Hepatocyte (in vitro differentiated cells): ENCODE measurements around the gene RPP25L. TPM values are rescaled to one million over a fixed set of nuclear protein-coding genes. Genes with fewer than 3 reads are reported as not detected.
"Not testable (repeated sequence)": the region's sequence is repeated elsewhere in the genome, so short reads cannot be mapped to it uniquely, and the experiment has no call there.

Source experiments
- DNase-seq: peaks from one replicate; pipeline ENCODE4 v3.0.0-alpha.2; 2016; ENCODE audit warnings: low spot score
- H2AFZ ChIP-seq: fragments of 200-600 bp; sonication (generic); 2 replicates; pipeline ENCODE4 v1.6.0; 2016; ENCODE audit warnings: antibody characterized with exemption, mild to moderate bottlenecking
- H3K27ac ChIP-seq: fragments of 200-600 bp; sonication (generic); 2 replicates; pipeline ENCODE4 v1.5.1; 2016; ENCODE audit warnings: mild to moderate bottlenecking
- H3K27me3 ChIP-seq: fragments of 200-600 bp; sonication (generic); 2 replicates; pipeline ENCODE4 v1.6.1; 2016
- H3K36me3 ChIP-seq: fragments of 200-600 bp; sonication (generic); replicated peaks from 2 replicates; pipeline ENCODE4 v1.5.1; 2016; ENCODE audit warnings: low read depth; ENCODE audit not compliant: insufficient read depth
- H3K4me1 ChIP-seq: fragments of 200-600 bp; sonication (generic); 2 replicates; pipeline ENCODE4 v1.5.1; 2016; ENCODE audit warnings: mild to moderate bottlenecking, moderate library complexity; ENCODE audit not compliant: insufficient read depth
- H3K4me2 ChIP-seq: fragments of 200-600 bp; sonication (generic); 2 replicates; pipeline ENCODE4 v1.6.0; 2016
- H3K4me3 ChIP-seq: fragments of 200-600 bp; sonication (generic); 2 replicates; pipeline ENCODE4 v1.5.1; 2016; ENCODE audit warnings: mild to moderate bottlenecking
- H3K79me2 ChIP-seq: fragments of 200-600 bp; sonication (generic); 2 replicates; pipeline ENCODE4 v1.6.0; 2017; ENCODE audit warnings: mild to moderate bottlenecking
- H3K9me2 ChIP-seq: fragments of 200-600 bp; sonication (generic); replicated peaks from 2 replicates; pipeline ENCODE4 v1.6.0; 2017; ENCODE audit warnings: mild to moderate bottlenecking; ENCODE audit not compliant: insufficient read depth
- H3K9me3 ChIP-seq: fragments of 200-600 bp; sonication (generic); 2 replicates; pipeline ENCODE4 v1.5.1; 2016; ENCODE audit warnings: low read depth, mild to moderate bottlenecking
- H4K20me1 ChIP-seq: fragments of 200-600 bp; sonication (generic); 2 replicates; pipeline ENCODE4 v1.6.0; 2016; ENCODE audit warnings: mild to moderate bottlenecking; ENCODE audit not compliant: insufficient read depth, poor library complexity, severe bottlenecking
- CTCF ChIP-seq: fragments of 200-600 bp; sonication (generic); IDR thresholded peaks from 2 replicates; pipeline ENCODE4 v1.5.1; 2016; ENCODE audit warnings: antibody characterized with exemption, mild to moderate bottlenecking; ENCODE audit not compliant: poor library complexity
- EZH2 ChIP-seq: fragments of 200-600 bp; sonication (generic); IDR thresholded peaks from 2 replicates; pipeline ENCODE4 v1.6.1; 2016; ENCODE audit warnings: antibody characterized with exemption, mild to moderate bottlenecking, borderline replicate concordance
- EZH2phosphoT487 ChIP-seq: fragments of 200-600 bp; sonication (generic); IDR thresholded peaks from one replicate; pipeline ENCODE4 v1.6.1; 2018; ENCODE audit warnings: antibody characterized with exemption, mild to moderate bottlenecking, low read depth, moderate library complexity; ENCODE audit not compliant: unreplicated experiment, severe bottlenecking
- WGBS: methylation state at CpG from one replicate; pipeline ENCODE4 v1.1.6; 2016; ENCODE audit warnings: low lambda C conversion rate; ENCODE audit errors: missing lambda C conversion rate; 5-methylcytosine and 5-hydroxymethylcytosine counted together
- polyA plus RNA-seq: library from polyadenylated mRNA; unstranded; fragments of >200 nt; fragmentation: Nextera tagmentation; extraction: Ambion mirVana; gene quantifications from 2 replicates; pipeline ENCODE4 v1.2.1, GENCODE V29; 2016
- total RNA-seq: library from RNA; depleted of rRNA; stranded (reverse); fragments of >200 nt; gene quantifications from 2 replicates; pipeline ENCODE4 v1.2.3, GENCODE V29; 2014

RPP25L gene
- total and polyA plus RNA-seq, 2 experiments from 2014 or later: 30.0 to 35.7 TPM

GRCh38 chr9:34646211-34647083, 34.5 kb upstream of the RPP25L start, which contains the start of gene GALT:
Gene GALT, plus strand, starts transcription at chr9:34646675. Its CDS starts 30 bp downstream, at chr9:34646705.
- Histone ChIP-seq H3K27ac (peak within 1 kb of the TSS; percentile 78), H3K79me2 (peaks cover 26% of the 10 kb centered on the region), H3K9me2 (no peaks in the 10 kb centered on the region), H3K4me3 (peak within 1 kb of the TSS; percentile 38), H3K4me1 (peaks cover 26% of the 10 kb centered on the region), H3K36me3 (no peaks in the 10 kb centered on the region), H4K20me1 (no peaks in the 10 kb centered on the region), H3K9me3 (no peaks in the 10 kb centered on the region), H3K4me2 (peak within 1 kb of the TSS; percentile 97), H3K27me3 (no peaks in the 10 kb centered on the region), H2AFZ (peak within 1 kb of the TSS; percentile 47)
- TF ChIP-seq EZH2 (no peak), EZH2phosphoT487 (no peak), CTCF (peak; percentile 38)
- 6% methylated on average over 38 of the region's 43 CpGs for WGBS
- peak; percentile 96 for DNase-seq

GRCh38 chr9:34644766-34645314, 32.9 kb upstream of the RPP25L start:
- peaks cover 26% of the 10 kb centered on the region for H3K79me2 ChIP-seq
- DNase-seq: peak; percentile 43
- no peak overlapping the region for H3K4me3 ChIP-seq
- peaks cover 25% of the 10 kb centered on the region for H3K4me1 ChIP-seq
- TF ChIP-seq EZH2 (no peak), EZH2phosphoT487 (no peak), CTCF (no peak)
- H3K36me3 ChIP-seq: no peaks in the 10 kb centered on the region
- H3K9me3 ChIP-seq: no peaks in the 10 kb centered on the region
- H3K27me3 ChIP-seq: no peaks in the 10 kb centered on the region
- H3K27ac ChIP-seq: peak overlapping the region; percentile 59
- H4K20me1 ChIP-seq: no peaks in the 10 kb centered on the region
- H3K9me2 ChIP-seq: no peaks in the 10 kb centered on the region
- H2AFZ ChIP-seq: no peak overlapping the region
- no peak overlapping the region for H3K4me2 ChIP-seq

GRCh38 chr9:34642679-34643078, 30.8 kb upstream of the RPP25L start:
- Histone ChIP-seq H3K79me2 (peaks cover 6% of the 10 kb centered on the region), H2AFZ (no peak overlapping the region), H3K4me3 (no peak overlapping the region), H3K27me3 (no peaks in the 10 kb centered on the region), H3K9me3 (no peaks in the 10 kb centered on the region), H3K9me2 (no peaks in the 10 kb centered on the region), H3K4me1 (peaks cover 24% of the 10 kb centered on the region), H3K36me3 (no peaks in the 10 kb centered on the region), H3K27ac (no peak overlapping the region), H4K20me1 (no peaks in the 10 kb centered on the region), H3K4me2 (no peak overlapping the region)
- DNase-seq: no peak
- WGBS: 100% methylated on average over 1 of the region's 1 CpG
- TF ChIP-seq EZH2phosphoT487: no peak
- TF ChIP-seq CTCF: no peak
- no peak for TF ChIP-seq EZH2

GRCh38 chr9:34639322-34639721, 27.4 kb upstream of the RPP25L start:
- H4K20me1 ChIP-seq, H2AFZ ChIP-seq, H3K4me2 ChIP-seq, H3K9me3 ChIP-seq, H3K4me3 ChIP-seq, DNase-seq, H3K9me2 ChIP-seq, H3K27me3 ChIP-seq, H3K36me3 ChIP-seq, H3K27ac ChIP-seq: not testable (repeated sequence)
- Histone ChIP-seq H3K79me2 (peaks cover 12% of the 10 kb centered on the region), H3K4me1 (peaks cover 20% of the 10 kb centered on the region)
- over 99% methylated on average over 8 of the region's 8 CpGs for WGBS
